ENCODE measurements around the gene LEO1. TPM values are rescaled to one million over a fixed set of nuclear protein-coding genes. Genes with fewer than 3 reads are reported as not detected.

Gene LEO1
- total RNA-seq, 1 experiment from 2014 or later, result 15.1 TPM

DNA sequence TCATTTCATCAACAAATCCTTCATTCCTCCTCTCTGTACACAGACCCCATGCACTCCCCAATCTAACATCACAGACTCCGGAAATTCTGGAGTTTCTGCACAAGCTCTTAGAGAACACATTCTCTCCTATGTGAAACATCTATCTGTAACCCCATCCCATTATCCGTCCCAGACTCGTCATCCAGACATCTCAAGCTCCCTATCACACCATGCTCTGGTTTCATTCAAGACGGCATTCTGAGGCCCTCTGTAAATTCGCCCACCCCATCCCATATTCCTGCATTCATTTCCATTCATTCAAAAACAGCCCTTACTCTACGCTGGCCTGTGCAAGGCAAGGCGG lies 575 bp downstream of the LEO1 start:
- DNase-seq, result no peak
- H3K27me3 ChIP-seq (ENCODE audit: control insufficient read depth, insufficient read depth, low read length), result no peaks in the 10 kb centered on the region
- H3K36me3 ChIP-seq (replicated peaks; ENCODE audit: control insufficient read depth, insufficient read depth, low read length), result no peaks in the 10 kb centered on the region
- H3K4me3 ChIP-seq (ENCODE audit: insufficient read depth, low read depth, low read length), result peak overlapping the region; percentile 91

GRCh38 chr15:51970132-51970817 lies 1.3 kb downstream of the LEO1 start:
- DNase-seq, result no peak
- no peaks in the 10 kb centered on the region for H3K27me3 ChIP-seq (ENCODE audit: control insufficient read depth, insufficient read depth, low read length)
- H3K36me3 ChIP-seq (replicated peaks; ENCODE audit: control insufficient read depth, insufficient read depth, low read length), result peaks cover 2% of the 10 kb centered on the region
- H3K4me3 ChIP-seq (ENCODE audit: insufficient read depth, low read depth, low read length), result peak overlapping the region; percentile 91

GRCh38 chr15:51969728-51970127 lies 1.9 kb downstream of the LEO1 start:
- H3K27me3 ChIP-seq (ENCODE audit: control insufficient read depth, insufficient read depth, low read length), result no peaks in the 10 kb centered on the region
- DNase-seq, result no peak
- H3K36me3 ChIP-seq (replicated peaks; ENCODE audit: control insufficient read depth, insufficient read depth, low read length), result peaks cover 4% of the 10 kb centered on the region
- no peak overlapping the region for H3K4me3 ChIP-seq (ENCODE audit: insufficient read depth, low read depth, low read length)

DNA sequence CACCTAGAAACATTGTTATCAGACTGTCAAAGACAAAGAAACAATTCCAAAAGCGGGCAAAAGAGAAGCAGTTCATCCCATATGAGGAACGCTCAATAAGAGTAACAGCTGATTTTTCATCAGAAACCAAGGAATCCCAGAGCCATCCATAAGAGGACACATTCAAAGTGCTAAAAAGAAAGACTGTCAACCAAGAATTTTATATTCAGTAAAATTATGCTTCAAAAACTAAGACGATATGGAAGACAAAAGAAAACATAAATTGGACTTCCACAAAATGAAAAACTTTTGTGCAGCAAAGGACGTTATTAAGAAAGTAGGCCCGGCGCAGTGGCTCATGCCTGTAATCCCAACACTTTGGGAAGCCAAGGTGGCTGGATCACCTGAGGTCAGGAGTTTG lies 4.0 kb downstream of the LEO1 start:
- Histone ChIP-seq H3K36me3 (replicated peaks; ENCODE audit: control insufficient read depth, insufficient read depth, low read length) (peaks cover 4% of the 10 kb centered on the region), H3K27me3 (ENCODE audit: control insufficient read depth, insufficient read depth, low read length) (no peaks in the 10 kb centered on the region), H3K4me3 (ENCODE audit: insufficient read depth, low read depth, low read length) (no peak overlapping the region)
- no peak for DNase-seq

GRCh38 chr15:51966192-51966591 lies 5.4 kb downstream of the LEO1 start:
- Histone ChIP-seq H3K27me3 (ENCODE audit: control insufficient read depth, insufficient read depth, low read length) (no peaks in the 10 kb centered on the region), H3K36me3 (replicated peaks; ENCODE audit: control insufficient read depth, insufficient read depth, low read length) (peaks cover 7% of the 10 kb centered on the region), H3K4me3 (ENCODE audit: insufficient read depth, low read depth, low read length) (no peak overlapping the region)
- DNase-seq, result no peak

GRCh38 chr15:51965691-51966090 lies 5.9 kb downstream of the LEO1 start:
- Histone ChIP-seq H3K36me3 (replicated peaks; ENCODE audit: control insufficient read depth, insufficient read depth, low read length) (peaks cover 8% of the 10 kb centered on the region), H3K27me3 (ENCODE audit: control insufficient read depth, insufficient read depth, low read length) (no peaks in the 10 kb centered on the region), H3K4me3 (ENCODE audit: insufficient read depth, low read depth, low read length) (no peak overlapping the region)
- no peak for DNase-seq

DNA sequence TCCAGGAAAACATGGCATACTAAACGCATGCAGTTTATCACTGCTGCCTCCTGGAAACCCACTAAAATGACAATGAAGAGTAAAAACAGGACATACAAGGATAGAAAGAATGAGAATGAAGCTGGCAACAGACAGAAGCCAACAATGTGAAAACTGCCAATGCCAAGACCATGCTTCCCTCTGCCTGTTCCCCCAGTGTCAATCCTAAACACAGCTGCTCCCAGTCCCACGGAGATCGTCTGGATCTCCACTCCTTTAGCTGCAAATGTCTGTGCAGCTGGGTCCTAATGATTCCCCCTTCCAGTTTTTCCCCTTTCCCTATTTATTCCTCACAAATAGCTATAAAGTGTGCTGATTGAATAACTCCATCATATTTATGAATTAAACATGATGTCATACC lies 16.1 kb downstream of the LEO1 start:
- no peak for DNase-seq
- Histone ChIP-seq H3K27me3 (ENCODE audit: control insufficient read depth, insufficient read depth, low read length) (no peaks in the 10 kb centered on the region), H3K4me3 (ENCODE audit: insufficient read depth, low read depth, low read length) (no peak overlapping the region), H3K36me3 (replicated peaks; ENCODE audit: control insufficient read depth, insufficient read depth, low read length) (peaks cover 27% of the 10 kb centered on the region)

DNA sequence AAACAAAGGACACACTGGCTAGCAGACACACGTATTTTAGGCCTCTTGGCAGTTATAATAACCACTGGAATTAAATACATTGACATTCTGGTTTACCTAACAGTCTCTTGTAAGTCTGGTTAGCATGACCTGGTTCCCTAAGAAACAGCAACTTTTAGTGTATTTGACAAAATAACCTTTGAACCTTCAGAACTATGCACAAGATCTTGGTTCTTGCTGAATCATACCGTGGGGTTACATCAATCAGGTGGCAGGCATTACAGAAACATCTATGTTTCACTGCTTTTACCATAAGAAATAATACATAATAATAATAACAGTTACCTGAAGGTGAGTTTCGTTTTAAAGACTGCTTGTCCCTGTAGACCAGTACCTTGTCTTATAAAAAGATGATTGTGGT lies 18.8 kb downstream of the LEO1 start:
- no peaks in the 10 kb centered on the region for H3K27me3 ChIP-seq (ENCODE audit: control insufficient read depth, insufficient read depth, low read length)
- H3K4me3 ChIP-seq (ENCODE audit: insufficient read depth, low read depth, low read length), result no peak overlapping the region
- peaks cover 30% of the 10 kb centered on the region for H3K36me3 ChIP-seq (replicated peaks; ENCODE audit: control insufficient read depth, insufficient read depth, low read length)
- DNase-seq, result no peak

- no peak overlapping the region for H3K4me3 ChIP-seq (ENCODE audit: insufficient read depth, low read depth, low read length)
- peaks cover 31% of the 10 kb centered on the region for H3K36me3 ChIP-seq (replicated peaks; ENCODE audit: control insufficient read depth, insufficient read depth, low read length)
Measured at GRCh38 chr15:51947124-51947523, 24.5 kb downstream of the LEO1 start.

GRCh38 chr15:51939216-51939615 lies 32.4 kb downstream of the LEO1 start:
- no peak for DNase-seq
- H3K36me3 ChIP-seq (replicated peaks; ENCODE audit: control insufficient read depth, insufficient read depth, low read length), result peaks cover 4% of the 10 kb centered on the region; the same call in 1 of the 2 replicates
- no peak overlapping the region for H3K4me3 ChIP-seq (ENCODE audit: insufficient read depth, low read depth, low read length)
- H3K27me3 ChIP-seq (ENCODE audit: control insufficient read depth, insufficient read depth, low read length), result no peaks in the 10 kb centered on the region

More at GRCh38 chr15:51947124-51947523, 24.5 kb downstream of the LEO1 start:
- H3K27me3 ChIP-seq (ENCODE audit: control insufficient read depth, insufficient read depth, low read length), result no peaks in the 10 kb centered on the region
- no peak for DNase-seq

DNA sequence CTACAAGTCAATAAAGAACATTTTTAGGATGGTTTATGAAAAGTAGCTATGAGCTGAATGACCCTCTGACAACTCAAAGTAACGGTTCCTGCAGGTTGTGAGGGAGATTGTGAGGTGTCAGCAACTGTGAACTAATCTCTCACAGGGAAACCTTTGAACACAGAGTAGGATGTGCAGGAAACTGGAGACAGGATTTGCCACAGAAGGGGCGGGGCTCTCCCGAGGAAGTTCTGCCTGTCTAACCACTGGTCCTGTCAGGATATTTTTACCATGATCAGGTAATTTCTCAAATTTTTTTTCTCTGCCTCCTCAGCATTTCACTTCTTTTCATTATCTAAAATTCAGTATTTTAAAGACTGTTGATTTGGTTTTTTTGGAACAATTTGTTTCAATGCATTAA lies 33.3 kb downstream of the LEO1 start:
- Histone ChIP-seq H3K36me3 (replicated peaks; ENCODE audit: control insufficient read depth, insufficient read depth, low read length) (peaks cover 4% of the 10 kb centered on the region; the same call in 1 of the 2 replicates), H3K4me3 (ENCODE audit: insufficient read depth, low read depth, low read length) (no peak overlapping the region), H3K27me3 (ENCODE audit: control insufficient read depth, insufficient read depth, low read length) (no peaks in the 10 kb centered on the region)
- DNase-seq, result no peak

GRCh38 chr15:51936105-51936478 lies 35.5 kb downstream of the LEO1 start:
- peak; percentile 50 for DNase-seq
- Histone ChIP-seq H3K27me3 (ENCODE audit: control insufficient read depth, insufficient read depth, low read length) (no peaks in the 10 kb centered on the region), H3K4me3 (ENCODE audit: insufficient read depth, low read depth, low read length) (no peak overlapping the region; the same call in 1 of the 2 replicates)

DNA sequence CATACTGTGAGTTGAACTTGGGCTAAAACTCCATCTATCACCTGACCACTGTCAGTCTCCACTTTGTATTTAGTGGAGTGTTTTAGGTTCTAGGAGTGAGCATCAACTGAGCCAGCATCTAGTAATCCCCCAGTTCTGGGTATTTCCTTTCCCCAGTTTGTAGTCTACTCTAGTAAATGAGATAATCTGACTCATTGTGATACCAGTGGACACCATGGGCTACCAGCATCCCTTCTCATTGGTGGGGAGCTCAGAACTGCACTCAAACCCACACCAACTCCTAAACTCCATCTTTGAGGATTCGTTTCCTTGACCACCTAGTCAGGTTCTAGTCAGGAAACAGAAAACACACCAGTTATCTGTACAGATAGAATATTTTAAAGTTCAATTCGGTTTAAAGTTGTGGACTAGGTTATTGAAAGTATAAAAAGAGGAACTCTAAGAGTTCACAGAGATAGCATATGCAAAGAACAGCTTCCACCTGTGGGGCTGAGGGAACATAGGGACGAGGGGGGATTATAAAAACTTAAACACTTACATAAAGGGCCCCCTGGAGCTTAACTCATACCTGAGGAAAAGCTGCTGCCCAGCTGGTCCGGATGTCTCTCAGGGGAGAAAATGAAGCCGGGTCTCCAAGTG lies 36.0 kb downstream of the LEO1 start:
- H3K27me3 ChIP-seq (ENCODE audit: control insufficient read depth, insufficient read depth, low read length), result no peaks in the 10 kb centered on the region
- no peak overlapping the region; the same call in 1 of the 2 replicates for H3K4me3 ChIP-seq (ENCODE audit: insufficient read depth, low read depth, low read length)
- no peak for DNase-seq
- H3K36me3 ChIP-seq (replicated peaks; ENCODE audit: control insufficient read depth, insufficient read depth, low read length), result peaks cover 2% of the 10 kb centered on the region; the same call in 1 of the 2 replicates

More at GRCh38 chr15:51936105-51936478, 35.5 kb downstream of the LEO1 start:
- peaks cover 2% of the 10 kb centered on the region; the same call in 1 of the 2 replicates for H3K36me3 ChIP-seq (replicated peaks; ENCODE audit: control insufficient read depth, insufficient read depth, low read length)

GRCh38 chr15:51932161-51932560 lies 39.4 kb downstream of the LEO1 start:
- Histone ChIP-seq H3K27me3 (ENCODE audit: control insufficient read depth, insufficient read depth, low read length) (no peaks in the 10 kb centered on the region), H3K4me3 (ENCODE audit: insufficient read depth, low read depth, low read length) (no peak overlapping the region), H3K36me3 (replicated peaks; ENCODE audit: control insufficient read depth, insufficient read depth, low read length) (no peaks in the 10 kb centered on the region)
- no peak for DNase-seq

- Histone ChIP-seq H3K27me3 (ENCODE audit: control insufficient read depth, insufficient read depth, low read length) (no peaks in the 10 kb centered on the region), H3K36me3 (replicated peaks; ENCODE audit: control insufficient read depth, insufficient read depth, low read length) (no peaks in the 10 kb centered on the region), H3K4me3 (ENCODE audit: insufficient read depth, low read depth, low read length) (no peak overlapping the region)
- no peak for DNase-seq
Measured at GRCh38 chr15:51931638-51932037, 39.9 kb downstream of the LEO1 start.
